GM18909 (cell line): ENCODE results near the gene MBNL2.
"Not testable (repeated sequence)": the region's sequence is repeated elsewhere in the genome, so short reads cannot be mapped to it uniquely, and the experiment has no call there.

ENCODE experiments used
- ATAC-seq: cut with Tn5 transposase; IDR thresholded peaks from one replicate; pipeline ENCODE4 v1.9.1; 2021; ENCODE audit warnings: mild to moderate bottlenecking; ENCODE audit not compliant: unreplicated experiment, poor library complexity

MBNL2 gene

DNA sequence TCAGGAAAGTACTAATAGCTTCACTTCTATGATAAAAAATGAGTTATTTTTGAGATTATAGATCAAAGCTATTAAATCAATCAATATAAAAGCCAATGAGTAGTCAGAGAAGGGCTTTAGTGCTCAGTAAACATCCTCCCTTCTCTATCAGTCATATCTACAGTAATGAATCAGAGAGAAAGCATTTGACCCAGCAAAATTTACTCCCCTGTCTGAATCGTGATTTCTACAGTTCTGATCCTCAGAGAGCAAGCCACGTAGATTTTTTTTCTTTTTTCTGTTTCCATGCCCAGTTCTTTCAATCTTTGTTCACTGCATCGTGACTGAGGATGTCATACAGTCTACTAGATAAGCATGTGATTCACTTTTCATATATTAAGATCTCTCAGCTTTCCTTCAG, 16.2 kb upstream of the MBNL2 start:
- ATAC-seq = no peak

DNA sequence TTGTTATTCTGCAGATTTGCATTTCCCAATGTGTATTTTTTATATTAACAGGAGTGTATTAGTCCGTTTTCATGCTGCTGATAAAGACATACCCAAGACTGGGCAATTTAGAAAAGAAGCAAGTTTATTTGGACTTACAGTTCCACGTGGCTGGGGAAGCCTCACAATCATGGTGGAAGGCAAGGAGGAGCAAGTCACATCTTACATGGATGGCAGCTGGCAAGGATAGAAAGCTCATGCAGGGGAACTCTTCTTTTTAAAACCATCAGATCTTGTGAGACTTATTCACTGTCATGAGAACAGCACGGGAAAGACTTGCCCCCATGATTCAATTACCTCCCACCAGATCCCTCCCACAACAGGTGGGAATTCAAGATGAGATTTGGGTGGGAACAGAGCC, 14.9 kb upstream of the MBNL2 start:
- ATAC-seq = not testable (repeated sequence)

DNA sequence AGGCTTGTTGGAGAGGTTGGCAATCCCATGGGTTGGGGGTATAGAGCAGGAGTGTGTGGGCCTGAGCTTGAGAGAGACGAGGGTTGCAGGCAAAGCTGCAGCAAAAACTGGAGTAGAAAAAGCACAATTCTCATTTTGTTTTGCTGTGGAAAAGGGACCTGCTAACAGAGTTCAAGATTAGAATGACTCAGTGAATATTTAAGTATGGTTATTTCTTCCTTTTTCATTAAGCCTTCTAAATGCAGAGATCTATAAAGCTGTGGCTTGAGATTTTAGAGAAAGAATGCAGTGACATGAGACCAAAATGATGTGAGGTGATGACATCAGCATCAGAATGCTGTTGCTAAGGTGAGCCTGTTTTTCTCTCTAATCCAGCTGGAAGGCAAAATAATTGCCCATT, 10.8 kb upstream of the MBNL2 start:
- no peak for ATAC-seq

DNA sequence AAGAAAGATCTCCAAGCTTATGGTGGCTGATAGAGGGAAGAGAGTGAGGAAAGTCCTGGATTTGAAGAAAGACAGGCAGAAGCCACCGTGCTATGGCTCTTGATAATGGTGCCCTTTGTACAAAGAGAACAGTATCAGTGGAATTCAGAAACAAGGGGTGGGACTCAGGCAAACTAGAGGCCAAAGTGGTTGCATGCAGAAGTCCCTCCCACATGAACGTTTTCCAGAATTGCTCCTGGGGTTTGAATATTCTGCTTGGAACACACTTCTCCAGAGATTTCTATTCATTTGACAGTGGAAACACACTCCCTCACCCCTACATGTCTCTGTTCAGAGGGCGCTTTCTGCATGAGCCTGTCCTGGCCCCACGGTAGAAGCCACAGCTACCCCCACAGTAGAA, 10.1 kb upstream of the MBNL2 start:
- no peak for ATAC-seq

DNA sequence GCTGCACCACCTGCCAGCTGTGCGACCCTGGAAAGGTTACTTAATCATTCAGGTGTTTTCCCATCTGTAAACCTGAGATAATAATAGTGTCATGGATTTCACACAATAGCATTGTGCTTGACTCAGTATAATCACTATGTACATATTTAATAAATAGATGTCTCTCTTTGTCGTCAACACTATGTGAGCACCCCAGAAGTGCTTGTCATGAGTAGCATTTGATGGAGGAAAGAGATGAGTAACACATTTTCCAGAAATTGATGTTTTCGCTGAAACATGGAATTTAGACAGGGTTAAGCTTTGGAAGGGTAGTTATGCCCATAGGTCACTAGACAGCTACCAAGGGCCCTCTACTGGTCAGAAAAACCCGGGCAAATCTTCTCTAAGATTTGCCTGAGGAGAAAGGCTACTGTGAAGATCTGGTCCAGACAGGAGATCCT, 9.5 kb upstream of the MBNL2 start:
- ATAC-seq = peak; percentile 44

DNA sequence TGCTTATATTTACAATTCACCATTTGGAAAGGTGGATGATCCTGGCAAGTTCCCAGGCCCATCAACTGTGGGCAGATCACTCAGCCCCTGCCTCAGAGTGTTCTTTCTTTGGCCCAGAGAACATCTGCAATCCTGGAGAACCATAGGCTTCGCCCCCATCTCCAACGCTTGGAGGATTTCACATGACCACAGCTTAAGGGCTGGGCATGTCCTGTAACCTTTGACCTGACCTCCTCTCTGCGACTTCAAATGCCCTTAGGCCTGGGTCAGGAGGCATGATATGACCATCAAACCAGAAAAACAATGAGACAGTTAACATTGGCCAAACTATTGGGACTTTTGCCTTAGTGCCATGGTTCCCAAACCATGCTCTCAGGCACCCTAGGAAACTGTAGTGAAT, 7.2 kb upstream of the MBNL2 start:
- ATAC-seq = peak; percentile 12

DNA sequence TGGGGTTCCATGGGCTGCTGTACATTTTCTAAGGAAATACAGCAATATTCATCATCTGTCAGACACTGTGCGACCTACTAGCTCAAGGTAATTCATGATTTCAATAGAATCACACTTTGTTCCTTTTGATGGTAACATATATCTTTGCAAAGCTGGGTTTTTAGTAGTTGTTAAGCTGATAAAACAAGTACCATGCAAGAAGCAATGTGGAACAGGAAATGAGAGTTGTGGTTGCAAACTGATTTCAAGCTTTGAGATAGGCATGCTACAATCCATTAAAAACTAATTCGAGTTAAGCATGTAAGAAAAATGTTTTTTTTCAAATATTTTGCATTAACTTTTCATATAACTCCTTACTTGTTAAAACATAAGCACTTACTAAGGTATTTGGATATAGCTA, 6.8 kb upstream of the MBNL2 start:
- peak; percentile 73 for ATAC-seq

DNA sequence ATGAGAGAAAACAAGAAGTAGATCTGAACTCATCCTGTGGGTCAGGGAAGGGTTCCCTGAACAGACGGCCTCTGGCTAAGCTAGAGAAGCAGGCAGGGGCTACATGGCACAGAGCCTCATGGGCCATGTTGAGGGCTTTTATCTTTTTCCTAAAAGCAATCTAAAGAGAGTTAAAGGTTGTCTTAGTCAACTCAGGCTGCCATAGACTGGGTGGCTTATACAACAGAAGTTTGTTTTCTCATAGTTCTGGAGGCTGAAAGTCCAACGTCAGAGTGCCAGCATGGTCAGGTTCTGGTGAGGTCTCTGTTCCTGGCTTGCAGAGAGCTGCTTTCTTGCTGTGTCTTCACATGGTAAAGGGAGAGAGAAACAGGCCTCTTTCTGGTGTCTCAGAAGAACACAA, 2.9 kb upstream of the MBNL2 start:
- ATAC-seq = no peak

DNA sequence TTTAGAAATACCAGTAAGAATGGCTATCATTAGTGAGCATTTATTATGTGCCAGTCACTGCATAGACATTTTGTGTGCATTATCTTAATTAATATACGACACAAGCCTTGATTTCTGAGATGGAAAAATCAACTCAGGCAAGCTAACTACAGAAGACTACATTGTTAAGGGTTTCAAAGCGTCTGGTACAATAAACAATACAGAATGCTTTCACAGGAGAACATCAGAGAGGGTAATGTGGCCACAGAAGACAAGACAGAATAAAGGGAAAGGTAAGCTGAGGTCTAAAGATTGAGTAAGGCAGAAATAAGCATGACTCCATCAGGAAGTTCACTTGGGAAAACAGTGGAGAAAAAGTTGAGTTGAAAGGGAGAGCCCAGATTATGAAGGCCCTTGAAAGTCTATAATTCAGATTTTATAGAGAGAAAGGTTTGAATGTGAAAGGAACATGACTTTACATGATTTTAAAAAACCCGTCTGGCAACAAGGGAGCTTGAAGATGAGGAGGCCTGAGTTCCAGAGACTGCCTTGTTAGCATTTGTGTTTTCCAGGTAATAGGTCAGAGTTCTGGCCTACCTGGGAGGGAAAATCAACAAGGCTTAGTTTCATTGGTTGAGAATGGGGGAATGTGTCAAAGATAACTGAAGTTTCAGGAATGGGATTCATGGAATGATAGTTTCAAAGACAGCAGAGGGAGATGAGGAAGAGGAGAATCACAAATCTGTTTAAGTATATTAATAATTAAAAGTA, 1.8 kb upstream of the MBNL2 start:
- ATAC-seq = no peak

DNA sequence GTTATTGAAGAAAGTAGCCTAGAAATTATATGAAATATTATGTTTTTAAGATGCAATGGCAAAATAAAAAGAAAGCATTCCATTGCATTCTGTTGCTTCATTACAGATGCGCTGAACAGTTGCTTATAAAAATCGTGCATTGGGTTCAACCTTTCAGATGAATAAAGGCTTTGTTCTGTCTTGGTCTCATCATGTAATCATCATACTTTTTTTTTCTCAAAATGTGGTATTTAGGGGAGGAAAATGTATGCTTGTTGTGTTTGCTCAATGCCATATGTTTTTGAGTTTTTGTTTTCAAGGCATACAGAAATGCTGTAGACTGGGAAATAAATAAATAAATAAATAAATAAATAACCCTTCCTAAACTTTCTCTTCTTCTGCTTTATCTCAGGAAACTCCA, 1.1 kb upstream of the MBNL2 start:
- no peak for ATAC-seq

DNA sequence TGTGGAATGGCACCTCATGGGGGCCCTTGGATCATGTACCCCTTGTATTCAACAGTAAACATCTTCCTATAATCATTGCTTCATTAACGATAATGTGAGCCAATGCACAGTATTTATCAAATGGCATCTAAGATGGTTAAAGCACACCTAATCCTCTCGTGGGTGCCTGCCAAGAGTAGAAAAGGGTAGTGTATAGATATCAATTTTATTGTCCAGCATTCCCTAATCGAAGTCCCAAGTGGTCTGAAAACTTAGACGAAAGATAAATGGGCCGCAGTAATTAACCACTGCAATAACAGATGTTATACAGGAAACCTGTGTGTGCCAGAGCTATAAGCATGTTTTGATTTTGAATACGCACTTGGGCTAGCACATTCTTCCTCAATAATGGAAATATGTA, 667 bp upstream of the MBNL2 start:
- no peak for ATAC-seq

DNA sequence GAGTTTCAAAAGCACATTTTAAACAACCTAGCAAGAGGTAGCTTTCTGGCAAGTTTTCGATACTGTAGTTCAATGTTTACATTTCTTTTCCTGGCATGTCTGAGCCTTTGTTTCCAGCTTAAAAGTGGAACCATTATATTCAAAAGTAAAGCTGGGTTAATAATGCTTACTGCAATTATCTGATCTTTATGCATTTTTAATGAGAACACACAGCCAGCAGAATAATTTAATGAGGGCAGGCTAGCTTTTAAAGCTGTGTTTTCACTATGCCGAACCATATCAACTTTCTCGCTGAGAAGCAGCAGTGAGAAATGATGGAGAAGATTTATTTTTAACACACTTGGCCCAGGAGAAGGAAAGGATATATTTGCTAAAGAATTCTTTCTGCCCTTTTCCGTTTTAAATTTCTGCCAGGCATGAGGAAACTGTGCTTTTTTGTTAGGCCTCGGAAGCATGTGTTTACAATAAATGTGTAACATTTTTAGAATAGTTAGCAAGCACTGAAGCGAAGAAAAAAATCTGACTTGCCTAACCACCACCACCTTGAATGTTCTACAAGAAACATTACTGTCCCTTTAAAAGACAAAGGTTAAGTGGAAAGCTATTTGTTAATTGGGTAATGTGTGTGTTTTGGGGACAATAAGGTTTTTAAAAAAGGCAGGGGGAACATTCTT, 1.0 kb downstream of the MBNL2 start:
- no peak for ATAC-seq

DNA sequence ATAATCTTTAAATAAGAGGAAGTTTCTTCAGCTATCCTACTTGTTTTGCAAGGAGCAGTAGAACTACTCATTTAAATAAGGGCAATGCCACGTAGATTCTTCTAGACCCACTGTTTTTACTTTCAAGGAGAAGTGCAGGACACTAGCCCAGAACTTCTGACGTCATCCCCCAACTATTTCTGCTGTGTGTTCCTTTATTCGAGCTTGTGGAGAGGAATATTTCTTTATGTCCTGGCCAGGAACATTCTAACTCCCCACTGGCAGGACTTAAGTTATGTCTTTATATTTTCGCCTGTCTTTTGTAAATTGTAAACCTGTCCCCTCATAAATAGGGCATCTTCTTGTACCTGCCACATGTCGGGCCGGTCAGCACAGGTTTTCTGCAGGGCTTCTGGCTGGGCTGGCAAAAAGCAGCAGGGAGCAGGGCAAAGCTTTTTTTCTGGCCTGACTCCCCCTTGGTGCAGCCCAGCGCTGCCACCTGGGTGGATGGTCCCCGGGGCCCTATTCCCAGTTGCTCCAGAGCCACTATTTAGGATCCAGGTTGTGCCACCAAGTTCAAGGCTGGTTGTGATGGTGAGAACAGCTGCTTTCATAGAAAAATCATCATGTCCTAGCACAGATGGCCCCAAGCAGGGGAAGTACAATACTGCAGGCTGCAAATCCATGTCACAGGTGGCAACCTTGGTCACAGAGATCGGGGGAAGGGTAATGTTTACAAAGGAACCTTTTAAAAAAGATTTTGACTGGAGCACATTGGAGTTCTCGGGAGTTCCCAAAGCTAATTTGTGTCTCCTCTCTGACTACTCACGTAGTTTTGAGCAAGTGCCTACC, 1.8 kb downstream of the MBNL2 start:
- ATAC-seq = peak; percentile 19

DNA sequence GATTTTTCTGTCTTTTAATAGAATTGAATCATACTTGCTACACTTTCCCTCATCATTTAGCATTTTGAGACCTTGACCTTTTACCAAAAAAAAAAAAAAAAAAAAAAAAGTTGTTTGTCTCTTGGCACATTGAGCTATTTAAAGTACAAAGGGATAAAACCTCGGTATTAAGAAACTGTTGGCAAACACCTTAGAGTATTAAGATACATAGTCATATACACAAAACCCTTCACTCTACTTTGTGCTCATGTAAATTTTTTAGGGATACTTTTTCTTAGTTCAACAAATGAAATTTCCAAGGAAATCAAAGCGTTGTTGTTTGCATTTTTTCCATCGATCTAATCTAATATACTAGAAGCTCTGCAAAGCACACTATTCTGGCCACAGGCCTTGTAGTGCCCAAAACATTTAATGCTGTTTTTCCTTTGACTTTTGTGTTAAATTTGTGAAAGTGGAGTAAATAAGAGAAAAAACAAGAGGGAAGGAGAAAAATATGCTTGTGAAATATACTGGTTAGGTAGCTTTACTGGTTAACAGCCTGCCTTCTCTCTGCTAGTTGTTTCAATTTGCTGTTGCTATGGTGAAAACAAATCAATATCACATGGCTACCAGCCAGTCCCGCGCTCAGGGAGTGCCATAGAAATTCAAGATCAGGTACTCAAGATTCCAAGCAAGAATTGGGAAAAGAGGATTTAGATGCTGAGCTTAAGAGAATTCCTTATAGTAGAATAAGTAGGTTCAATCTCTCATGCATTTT, 2.6 kb downstream of the MBNL2 start:
- no peak for ATAC-seq

DNA sequence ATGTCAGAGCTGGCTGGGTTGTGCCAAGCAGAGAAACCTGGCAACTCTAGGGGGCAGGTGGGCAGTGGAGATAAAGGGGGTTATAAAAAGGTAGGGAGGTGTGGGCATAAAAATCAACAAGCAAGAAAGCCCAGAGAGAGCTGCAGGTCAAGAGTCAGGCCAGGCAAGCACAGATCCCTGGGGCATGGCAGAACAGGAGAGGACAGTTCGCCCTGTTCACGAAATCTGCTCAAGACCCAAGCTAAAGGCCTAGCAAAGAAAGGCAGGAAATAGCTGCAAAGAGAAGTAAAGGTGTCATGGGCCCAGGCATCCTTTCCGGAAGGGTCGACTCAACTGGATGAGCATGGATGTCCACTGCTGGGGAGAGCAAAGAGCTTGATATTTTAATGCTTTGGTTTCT, 3.4 kb downstream of the MBNL2 start:
- no peak for ATAC-seq

DNA sequence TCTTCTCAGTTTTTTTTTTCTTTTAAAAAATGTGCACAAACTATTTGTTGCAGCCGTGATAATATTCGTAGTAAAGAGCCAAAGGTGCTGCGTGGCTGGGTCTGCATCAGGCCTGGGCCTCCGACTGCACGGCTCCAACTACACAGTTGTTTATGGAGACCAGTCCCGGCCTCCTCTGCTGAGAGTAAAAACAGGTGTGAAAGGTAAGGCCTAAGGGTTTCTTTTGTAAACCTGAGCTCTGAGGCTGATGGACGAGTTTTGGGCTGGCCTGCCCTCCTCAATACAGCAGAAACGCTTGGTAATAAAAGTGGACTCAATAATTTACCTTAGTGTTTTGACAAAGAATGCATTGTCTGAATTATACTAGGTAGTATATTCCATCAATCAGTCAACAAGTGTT, 3.9 kb downstream of the MBNL2 start:
- ATAC-seq = no peak

DNA sequence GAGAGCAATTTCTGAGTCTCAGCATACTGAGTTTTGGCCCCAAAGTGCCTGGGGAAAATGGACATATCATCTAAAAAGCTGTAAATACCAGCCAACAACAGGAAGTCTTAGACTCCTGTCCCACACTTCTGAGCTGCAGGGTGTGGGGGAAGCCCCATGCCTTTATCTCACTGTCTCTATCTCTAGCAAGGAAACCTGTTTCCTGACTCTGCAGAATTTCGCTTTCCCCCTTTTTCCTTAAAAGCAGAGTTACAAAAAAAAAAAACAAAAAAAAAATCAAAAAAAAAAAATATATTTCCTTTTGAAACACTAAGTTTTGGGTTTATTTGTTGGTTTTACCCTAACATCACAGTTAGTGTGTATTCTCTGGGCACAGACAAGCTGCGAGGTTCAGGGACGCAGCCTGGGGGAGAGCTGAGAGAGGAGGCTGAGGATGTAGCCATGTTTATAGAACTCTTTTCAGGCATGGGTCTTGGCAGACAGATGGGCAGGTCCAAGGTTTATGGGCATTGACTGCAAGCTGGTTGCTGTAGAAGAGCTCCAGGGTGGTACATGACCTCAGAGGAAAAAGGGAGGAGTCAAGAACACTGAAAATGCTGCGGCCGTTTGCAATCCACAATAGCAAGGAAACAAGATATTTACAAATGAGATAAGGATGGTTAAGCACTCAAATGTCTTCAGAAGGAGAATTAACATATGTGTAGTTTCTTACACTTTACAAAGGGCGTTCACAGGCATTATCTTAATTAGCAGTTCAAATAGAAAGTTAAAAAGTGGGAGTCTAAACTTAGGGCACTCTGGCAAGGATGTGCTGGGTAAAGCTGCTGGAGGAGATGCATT, 4.9 kb downstream of the MBNL2 start:
- peak; percentile 60 for ATAC-seq

DNA sequence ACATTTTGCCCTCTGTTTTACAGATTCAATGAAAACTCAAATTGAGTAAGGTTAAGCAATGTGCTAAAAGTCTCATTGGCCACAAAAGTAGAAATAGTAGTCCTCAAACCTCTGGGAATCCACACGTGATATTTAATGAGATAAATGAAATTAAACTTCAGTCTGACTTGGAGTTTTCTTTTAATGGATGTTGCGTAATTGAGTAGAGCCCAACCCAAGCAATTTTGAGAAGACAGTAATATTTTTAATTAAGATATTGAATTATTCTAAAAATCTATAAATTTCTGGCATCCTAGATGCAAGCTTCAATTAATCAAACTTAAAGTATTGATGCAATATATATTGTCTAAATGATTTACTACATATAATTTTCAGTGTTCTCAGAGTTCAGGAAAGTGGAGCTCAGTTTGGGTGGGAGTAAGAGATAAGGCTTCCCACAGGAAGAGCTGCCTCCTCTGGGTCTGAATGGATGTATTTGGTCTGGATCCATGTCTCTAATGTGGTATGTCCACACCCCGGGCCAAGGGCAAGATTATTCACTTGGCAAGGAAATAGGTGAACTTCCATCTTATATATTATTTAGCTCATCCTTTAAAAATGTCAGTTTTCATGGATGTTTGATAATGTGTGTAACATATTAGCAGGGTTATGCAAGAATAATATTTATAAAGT, 6.9 kb downstream of the MBNL2 start:
- no peak for ATAC-seq

DNA sequence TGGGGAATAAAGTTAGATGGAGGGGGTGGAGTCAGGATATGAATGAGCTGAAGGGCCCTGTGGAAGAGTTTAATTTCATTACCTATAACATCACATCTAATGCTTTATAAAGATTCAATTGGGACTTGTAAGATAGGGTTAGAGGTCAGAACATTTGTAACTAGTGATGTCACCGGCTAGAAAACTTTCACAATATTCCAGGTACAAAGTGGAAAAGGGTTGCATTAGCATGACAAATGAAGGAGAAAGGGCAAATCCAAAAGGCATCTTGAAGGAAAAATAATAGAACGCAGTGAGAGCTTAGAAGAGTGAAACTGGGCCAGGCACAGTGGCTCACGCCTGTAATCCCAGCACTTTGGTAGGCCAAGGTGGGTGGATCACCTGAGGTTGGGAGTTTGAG, 7.6 kb downstream of the MBNL2 start:
- ATAC-seq = no peak
